ENCODE results near the gene GGT7.

The GGT7 gene, protein sequence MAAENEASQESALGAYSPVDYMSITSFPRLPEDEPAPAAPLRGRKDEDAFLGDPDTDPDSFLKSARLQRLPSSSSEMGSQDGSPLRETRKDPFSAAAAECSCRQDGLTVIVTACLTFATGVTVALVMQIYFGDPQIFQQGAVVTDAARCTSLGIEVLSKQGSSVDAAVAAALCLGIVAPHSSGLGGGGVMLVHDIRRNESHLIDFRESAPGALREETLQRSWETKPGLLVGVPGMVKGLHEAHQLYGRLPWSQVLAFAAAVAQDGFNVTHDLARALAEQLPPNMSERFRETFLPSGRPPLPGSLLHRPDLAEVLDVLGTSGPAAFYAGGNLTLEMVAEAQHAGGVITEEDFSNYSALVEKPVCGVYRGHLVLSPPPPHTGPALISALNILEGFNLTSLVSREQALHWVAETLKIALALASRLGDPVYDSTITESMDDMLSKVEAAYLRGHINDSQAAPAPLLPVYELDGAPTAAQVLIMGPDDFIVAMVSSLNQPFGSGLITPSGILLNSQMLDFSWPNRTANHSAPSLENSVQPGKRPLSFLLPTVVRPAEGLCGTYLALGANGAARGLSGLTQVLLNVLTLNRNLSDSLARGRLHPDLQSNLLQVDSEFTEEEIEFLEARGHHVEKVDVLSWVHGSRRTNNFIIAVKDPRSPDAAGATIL

DNA sequence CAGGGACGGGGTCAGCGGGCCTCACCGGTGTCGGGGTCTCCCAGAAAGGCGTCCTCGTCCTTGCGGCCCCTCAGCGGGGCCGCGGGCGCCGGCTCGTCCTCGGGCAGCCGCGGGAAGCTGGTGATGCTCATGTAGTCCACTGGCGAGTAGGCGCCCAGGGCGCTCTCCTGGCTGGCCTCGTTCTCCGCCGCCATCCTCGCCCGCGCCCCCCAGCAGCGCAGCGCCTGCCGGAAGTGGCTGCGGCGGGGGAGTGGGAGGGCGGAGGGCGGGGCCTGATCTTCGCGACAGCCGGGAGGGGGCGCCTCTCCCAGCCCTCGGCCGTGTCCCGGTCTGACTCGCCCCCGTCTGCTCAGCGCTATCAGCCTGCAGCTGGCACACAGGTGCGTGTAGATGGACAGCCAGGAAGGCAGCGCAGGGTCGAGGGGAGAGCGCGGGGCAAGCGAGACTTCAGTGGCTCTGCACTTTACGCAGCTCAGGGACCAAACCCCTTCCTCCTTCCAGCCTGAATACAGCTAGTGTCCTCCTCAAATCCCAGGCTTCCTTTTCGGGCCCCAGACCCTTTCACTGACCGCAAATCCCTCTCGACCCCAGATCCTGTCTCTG lies at the start of gene GGT7:
TSS of gene GGT7 (minus strand) at position 235 of the 603 bp plus-strand sequence. CDS start at position 194, 41 bp downstream.
- TF ChIP-seq, protein P1, sequence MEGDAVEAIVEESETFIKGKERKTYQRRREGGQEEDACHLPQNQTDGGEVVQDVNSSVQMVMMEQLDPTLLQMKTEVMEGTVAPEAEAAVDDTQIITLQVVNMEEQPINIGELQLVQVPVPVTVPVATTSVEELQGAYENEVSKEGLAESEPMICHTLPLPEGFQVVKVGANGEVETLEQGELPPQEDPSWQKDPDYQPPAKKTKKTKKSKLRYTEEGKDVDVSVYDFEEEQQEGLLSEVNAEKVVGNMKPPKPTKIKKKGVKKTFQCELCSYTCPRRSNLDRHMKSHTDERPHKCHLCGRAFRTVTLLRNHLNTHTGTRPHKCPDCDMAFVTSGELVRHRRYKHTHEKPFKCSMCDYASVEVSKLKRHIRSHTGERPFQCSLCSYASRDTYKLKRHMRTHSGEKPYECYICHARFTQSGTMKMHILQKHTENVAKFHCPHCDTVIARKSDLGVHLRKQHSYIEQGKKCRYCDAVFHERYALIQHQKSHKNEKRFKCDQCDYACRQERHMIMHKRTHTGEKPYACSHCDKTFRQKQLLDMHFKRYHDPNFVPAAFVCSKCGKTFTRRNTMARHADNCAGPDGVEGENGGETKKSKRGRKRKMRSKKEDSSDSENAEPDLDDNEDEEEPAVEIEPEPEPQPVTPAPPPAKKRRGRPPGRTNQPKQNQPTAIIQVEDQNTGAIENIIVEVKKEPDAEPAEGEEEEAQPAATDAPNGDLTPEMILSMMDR (IDR thresholded peaks at IDR 0.05; ENCODE audit: low read depth, low read length) = peak; percentile 36; the same call in 1 of the 2 replicates
- H3K4me3 ChIP-seq (ENCODE audit: low read depth, low read length) = peak within 1 kb of the TSS; percentile 89

DNA sequence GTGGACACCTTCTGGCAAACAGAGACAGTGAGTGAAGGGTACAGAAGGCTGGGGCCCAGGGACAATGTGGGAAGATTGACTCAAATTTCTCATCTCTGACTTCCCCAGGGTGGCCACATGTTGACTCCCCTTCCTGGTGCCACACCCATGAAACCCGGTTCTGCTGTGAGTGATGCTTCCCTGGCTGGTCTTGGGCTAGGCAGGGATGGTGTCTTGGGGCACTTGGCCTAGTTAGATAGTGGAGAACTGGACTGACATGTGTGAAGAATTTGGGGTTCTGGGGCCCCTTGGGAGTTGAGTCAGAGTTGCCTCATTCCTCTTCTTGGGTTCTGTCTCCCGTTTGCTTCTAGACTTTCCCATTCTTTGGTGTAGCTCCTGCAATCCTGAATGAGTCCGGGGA lies 48.8 kb upstream of the GGT7 start:
- TF ChIP-seq, protein P1 (IDR thresholded peaks at IDR 0.05; ENCODE audit: low read depth, low read length) = no peak
- H3K4me3 ChIP-seq (ENCODE audit: low read depth, low read length) = no peak overlapping the region

DNA sequence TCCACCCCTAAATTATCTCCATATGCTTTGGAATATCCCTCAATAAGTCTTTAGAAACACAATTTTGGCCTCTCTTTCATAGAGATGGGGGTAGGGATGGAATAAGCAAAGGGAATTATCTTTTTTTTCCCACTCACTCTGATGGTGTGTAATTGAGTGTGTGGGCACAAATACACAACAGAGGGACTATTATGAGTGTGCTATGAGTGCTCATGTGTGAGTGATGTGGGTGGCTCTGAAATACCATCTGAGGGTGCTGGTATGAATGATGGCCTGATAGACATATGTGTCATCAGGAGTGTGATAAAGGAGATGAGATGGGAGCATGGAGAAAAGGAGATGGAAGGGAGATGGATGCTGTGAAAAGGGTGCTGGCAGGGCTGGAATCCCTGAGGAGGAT lies 47.4 kb upstream of the GGT7 start:
- no peak overlapping the region for H3K4me3 ChIP-seq (ENCODE audit: low read depth, low read length)
- TF ChIP-seq, protein P1 (IDR thresholded peaks at IDR 0.05; ENCODE audit: low read depth, low read length) = no peak

DNA sequence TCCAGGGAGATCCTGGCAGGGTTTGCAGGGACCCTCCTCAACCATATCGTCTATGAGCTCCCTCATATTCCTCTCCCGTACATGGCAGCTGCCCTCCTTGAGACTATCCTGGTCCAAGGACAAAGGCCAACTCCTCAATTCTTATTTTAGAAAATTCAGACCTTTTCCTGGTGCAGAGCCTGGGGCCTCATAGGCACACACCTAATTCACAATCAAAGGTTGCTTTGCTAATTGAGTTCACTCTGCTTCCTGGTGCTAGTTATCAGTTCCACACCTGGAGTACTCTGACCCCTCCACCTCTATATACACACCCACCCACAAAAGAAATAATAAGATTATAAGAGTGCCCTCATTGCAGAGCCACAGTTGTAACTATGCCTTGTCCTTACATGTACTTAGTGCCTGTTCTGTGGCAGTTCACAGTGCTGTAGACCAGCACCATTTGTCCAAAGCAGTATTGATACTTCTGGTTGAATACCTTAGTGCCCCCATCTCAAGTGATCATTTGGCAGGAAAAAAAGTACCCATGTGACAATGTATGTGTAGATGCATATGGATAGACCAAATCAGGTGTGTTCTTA lies 44.2 kb upstream of the GGT7 start:
- TF ChIP-seq, protein P1 (IDR thresholded peaks at IDR 0.05; ENCODE audit: low read depth, low read length) = no peak
- H3K4me3 ChIP-seq (ENCODE audit: low read depth, low read length) = no peak overlapping the region

DNA sequence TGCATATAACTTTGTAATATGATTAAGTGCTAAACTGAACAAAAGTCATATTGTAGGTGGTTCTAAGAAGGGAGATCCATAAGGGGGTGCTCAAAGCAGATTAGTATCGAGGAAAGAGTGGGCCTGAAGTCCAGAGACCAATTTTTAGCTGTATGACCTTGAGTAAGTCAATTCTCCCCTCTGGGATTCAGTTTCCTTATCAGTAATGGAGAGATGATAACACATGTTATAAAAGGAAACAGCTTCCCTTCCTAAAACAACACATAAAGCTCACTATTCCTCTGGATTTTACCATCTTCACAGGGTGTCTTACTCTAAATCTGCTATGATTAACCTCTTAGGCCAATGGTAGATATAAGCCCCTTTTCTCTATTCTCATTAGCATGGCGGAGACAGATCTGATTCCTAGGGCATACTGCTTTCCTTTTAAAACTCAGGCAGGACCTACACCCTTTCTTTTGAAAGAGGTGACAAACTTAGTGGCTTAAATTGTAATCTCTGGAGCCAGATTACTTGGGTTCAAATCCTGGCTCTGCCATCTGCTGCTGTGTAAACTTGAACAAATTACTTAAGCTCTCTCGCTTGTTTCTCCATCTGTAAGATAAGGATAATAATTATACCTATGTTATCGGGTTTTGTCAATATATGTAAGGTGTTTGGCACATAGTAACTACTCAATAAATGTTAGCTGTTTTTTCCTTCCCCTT lies 43.2 kb upstream of the GGT7 start:
- H3K4me3 ChIP-seq (ENCODE audit: low read depth, low read length) = no peak overlapping the region
- TF ChIP-seq, protein P1 (IDR thresholded peaks at IDR 0.05; ENCODE audit: low read depth, low read length) = no peak

DNA sequence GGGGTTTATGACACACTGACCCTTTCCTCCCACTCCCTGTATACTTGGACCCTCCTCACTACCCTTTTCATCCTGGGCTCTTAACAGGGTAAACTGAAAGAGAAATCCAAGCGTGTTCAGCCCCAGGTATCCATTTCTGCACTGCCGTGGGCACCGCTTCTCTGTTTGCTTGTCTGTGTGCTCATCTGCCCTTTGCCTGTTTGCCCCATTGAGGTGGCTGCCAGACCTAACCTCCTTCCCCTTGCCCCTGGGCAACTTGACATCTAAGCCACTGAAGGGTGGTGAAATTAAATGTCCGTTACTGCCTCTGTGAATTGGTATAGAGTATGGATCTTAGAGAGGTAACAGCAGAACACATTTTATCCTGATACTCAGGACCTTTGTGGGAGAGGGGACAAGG lies 42.5 kb upstream of the GGT7 start:
- TF ChIP-seq, protein P1 (IDR thresholded peaks at IDR 0.05; ENCODE audit: low read depth, low read length) = no peak
- H3K4me3 ChIP-seq (ENCODE audit: low read depth, low read length) = no peak overlapping the region

All from WI38 (cell line).